Measurements from ENCODE around the gene LUC7L3. TPM values are rescaled to one million over a fixed set of nuclear protein-coding genes. Genes with fewer than 3 reads are reported as not detected.

The LUC7L3 gene
- total RNA-seq, 1 experiment from 2014 or later = 155 TPM

- Mint-ChIP-seq H3K4me3 (ENCODE audit: low read depth, unreplicated experiment) (no peak overlapping the region), H3K36me3 (ENCODE audit: insufficient read depth, unreplicated experiment) (peaks cover 46% of the 10 kb centered on the region), H3K4me1 (ENCODE audit: low read depth, unreplicated experiment) (peaks cover 78% of the 10 kb centered on the region), H3K27ac (ENCODE audit: unreplicated experiment) (peak overlapping the region; percentile 18), H3K27me3 (ENCODE audit: unreplicated experiment) (no peaks in the 10 kb centered on the region), H3K9me3 (ENCODE audit: low read depth, unreplicated experiment) (no peaks in the 10 kb centered on the region)
- intact Hi-C loops (cut with micrococcal nuclease; ENCODE audit: unreplicated experiment) = no loop called here
- no peak for TF ChIP-seq CTCF (IDR thresholded peaks at IDR 0.05; ENCODE audit: unreplicated experiment)
- BruUV-seq (replicated peaks) = no TSS peak
- DNase-seq = no peak
- CTCF ChIA-PET = interaction anchor here (1.0 kb wide), 1 partner anchor 17 kb away, joined by 4 read pairs; no protein-coding TSS in a partner anchor
These were observed 32.0 kb upstream of the LUC7L3 start for GRCh38 chr17:50687200-50688066.

GRCh38 chr17:50688245-50688644 lies 31.2 kb upstream of the LUC7L3 start:
- H3K4me1 Mint-ChIP-seq (ENCODE audit: low read depth, unreplicated experiment) = peaks cover 78% of the 10 kb centered on the region
- no peak for DNase-seq
- CTCF ChIA-PET = interaction anchor here (0.7 to 1.6 kb wide), 2 partner anchors 50 to 340 kb away, joined by 4 to 8 read pairs; no protein-coding TSS in a partner anchor
- no peaks in the 10 kb centered on the region for H3K27me3 Mint-ChIP-seq (ENCODE audit: unreplicated experiment)
- peak overlapping the region; percentile 18 for H3K27ac Mint-ChIP-seq (ENCODE audit: unreplicated experiment)
- BruUV-seq (replicated peaks) = no TSS peak
- H3K9me3 Mint-ChIP-seq (ENCODE audit: low read depth, unreplicated experiment) = no peaks in the 10 kb centered on the region
- no peak overlapping the region for H3K4me3 Mint-ChIP-seq (ENCODE audit: low read depth, unreplicated experiment)
- no peak for TF ChIP-seq CTCF (IDR thresholded peaks at IDR 0.05; ENCODE audit: unreplicated experiment)
- H3K36me3 Mint-ChIP-seq (ENCODE audit: insufficient read depth, unreplicated experiment) = peaks cover 53% of the 10 kb centered on the region
- intact Hi-C loops (cut with micrococcal nuclease; ENCODE audit: unreplicated experiment) = no loop called here

DNA sequence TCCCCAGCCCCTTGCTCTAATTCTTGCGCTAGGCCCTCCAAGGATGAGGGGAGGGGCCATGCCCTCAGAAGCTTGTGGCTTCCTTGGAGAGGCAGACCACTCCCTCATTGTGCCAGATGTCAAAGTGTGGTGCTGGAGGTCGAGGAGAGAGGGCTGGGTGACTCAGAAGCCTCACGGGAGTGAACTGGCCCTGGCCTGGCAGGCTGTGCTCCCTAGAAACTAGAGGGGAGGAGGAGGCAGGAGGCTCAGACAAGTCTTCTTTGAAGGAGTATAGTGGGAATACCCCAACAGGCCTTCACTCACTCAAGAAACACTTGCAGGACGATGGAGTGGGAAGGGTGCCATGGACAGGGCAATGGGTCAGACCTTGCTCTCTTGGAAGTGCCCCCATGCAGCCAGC lies 30.2 kb upstream of the LUC7L3 start:
- no peaks in the 10 kb centered on the region for H3K9me3 Mint-ChIP-seq (ENCODE audit: low read depth, unreplicated experiment)
- TF ChIP-seq CTCF (IDR thresholded peaks at IDR 0.05; ENCODE audit: unreplicated experiment) = no peak
- peaks cover 84% of the 10 kb centered on the region for H3K4me1 Mint-ChIP-seq (ENCODE audit: low read depth, unreplicated experiment)
- peak overlapping the region; percentile 20 for H3K27ac Mint-ChIP-seq (ENCODE audit: unreplicated experiment)
- DNase-seq = peak; percentile 60
- peaks cover 56% of the 10 kb centered on the region for H3K36me3 Mint-ChIP-seq (ENCODE audit: insufficient read depth, unreplicated experiment)
- intact Hi-C loops (cut with micrococcal nuclease; ENCODE audit: unreplicated experiment) = no loop called here
- H3K27me3 Mint-ChIP-seq (ENCODE audit: unreplicated experiment) = no peaks in the 10 kb centered on the region
- no peak overlapping the region for H3K4me3 Mint-ChIP-seq (ENCODE audit: low read depth, unreplicated experiment)
- no TSS peak for BruUV-seq (replicated peaks)
- CTCF ChIA-PET = interaction anchor here (1.6 kb wide), 1 partner anchor 51 kb away, joined by 8 read pairs; no protein-coding TSS in a partner anchor

GRCh38 chr17:50689956-50690886 lies 29.2 kb upstream of the LUC7L3 start:
- peak overlapping the region; percentile 1 for H3K4me3 Mint-ChIP-seq (ENCODE audit: low read depth, unreplicated experiment)
- no peaks in the 10 kb centered on the region for H3K9me3 Mint-ChIP-seq (ENCODE audit: low read depth, unreplicated experiment)
- no peak for TF ChIP-seq CTCF (IDR thresholded peaks at IDR 0.05; ENCODE audit: unreplicated experiment)
- intact Hi-C loops (cut with micrococcal nuclease; ENCODE audit: unreplicated experiment) = loop anchor here (10.0 kb wide), 1 partner anchor 155 kb away; no protein-coding TSS in a partner anchor
- peaks cover 88% of the 10 kb centered on the region for H3K4me1 Mint-ChIP-seq (ENCODE audit: low read depth, unreplicated experiment)
- H3K27me3 Mint-ChIP-seq (ENCODE audit: unreplicated experiment) = no peaks in the 10 kb centered on the region
- CTCF ChIA-PET = interaction anchor here (1.6 to 7.6 kb wide), 3 partner anchors 52 to 62 kb away, joined by 8 to 130 read pairs (median 78); partner anchors contain the start of gene ABCC3
- H3K27ac Mint-ChIP-seq (ENCODE audit: unreplicated experiment) = peak overlapping the region; percentile 20
- no peak for DNase-seq
- H3K36me3 Mint-ChIP-seq (ENCODE audit: insufficient read depth, unreplicated experiment) = peaks cover 54% of the 10 kb centered on the region
- BruUV-seq (replicated peaks) = no TSS peak

Data from Calu3 (cell line).